Inflammatory macrophage (primary cell): Measurements from ENCODE around the gene MINDY1.
A peak's percentile ranks its signal among the peaks of the same experiment; 100 is the strongest.

ENCODE experiments used
- DNase-seq, 2 donors: peaks; one replicate each; pipeline ENCODE4 v3.0.0-alpha.2; 2020 to 2022
- total RNA-seq, 18 experiments: gene quantifications; one replicate each; lab custom pipeline; 2026; ENCODE audit warnings: mixed read lengths in 6 of 18, inconsistent platforms in 2 of 18; lab: John Stamatoyannopoulos, UW

The MINDY1 gene
- total RNA-seq = 3.6 to 26.4 (median 12.7) reads per million in 18 experiments

GRCh38 chr1:151006327-151007052, at the start of gene MINDY1:
Gene MINDY1 (minus strand): TSS chr1:151006902. CDS start chr1:151002617, 4,285 bp downstream.
- DNase-seq = peak; percentile 72 to 78

GRCh38 chr1:151056149-151056548, 49.4 kb upstream of the MINDY1 start:
- DNase-seq = no peak

GRCh38 chr1:151055581-151055980, 48.9 kb upstream of the MINDY1 start:
- no peak for DNase-seq

- no peak for DNase-seq
These were observed 48.4 kb upstream of the MINDY1 start for GRCh38 chr1:151054971-151055547.

- DNase-seq = no peak
These were observed 44.8 kb upstream of the MINDY1 start for GRCh38 chr1:151051356-151052009.

GRCh38 chr1:151050051-151050688, 43.5 kb upstream of the MINDY1 start:
- no peak for DNase-seq

- DNase-seq = no peak
These were observed 42.8 kb upstream of the MINDY1 start for GRCh38 chr1:151049458-151049857.

- no peak for DNase-seq
These were observed 41.9 kb upstream of the MINDY1 start for GRCh38 chr1:151048645-151049032.

GRCh38 chr1:151047925-151048644, 41.4 kb upstream of the MINDY1 start:
- DNase-seq = peak; percentile 52 to 63

- peak in 1 of 2 donors; percentile 30 for DNase-seq
These were observed 40.9 kb upstream of the MINDY1 start, which contains the start of gene C1orf56 for GRCh38 chr1:151047591-151047924. Gene C1orf56 (plus strand): TSS chr1:151047751. CDS start chr1:151047848, 97 bp downstream.

- no peak for DNase-seq
These were observed 36.5 kb upstream of the MINDY1 start for GRCh38 chr1:151043163-151043562.

GRCh38 chr1:151039521-151039920, 32.8 kb upstream of the MINDY1 start:
- DNase-seq = no peak

- DNase-seq = no peak
These were observed 30.3 kb upstream of the MINDY1 start for GRCh38 chr1:151037032-151037431.

GRCh38 chr1:151036356-151036755, 29.7 kb upstream of the MINDY1 start, which contains the start of gene BNIPL:
Gene BNIPL (plus strand): TSS chr1:151036586. CDS start chr1:151036726, 140 bp downstream.
- no peak for DNase-seq

- DNase-seq = no peak
These were observed 28.5 kb upstream of the MINDY1 start for GRCh38 chr1:151035167-151035566.

GRCh38 chr1:151032164-151032563, 25.5 kb upstream of the MINDY1 start:
- no peak for DNase-seq

- no peak for DNase-seq
These were observed 19.8 kb upstream of the MINDY1 start for GRCh38 chr1:151026460-151026859.

- peak; percentile 76 to 82 for DNase-seq
These were observed 17.9 kb upstream of the MINDY1 start for GRCh38 chr1:151024540-151025146.

GRCh38 chr1:151013518-151013917, 6.8 kb upstream of the MINDY1 start:
- DNase-seq = no peak

- DNase-seq = no peak
These were observed 6.2 kb upstream of the MINDY1 start for GRCh38 chr1:151012684-151013471.
